CD4-positive, alpha-beta T cell treated with Interleukin-15 for 4 hours (primary cell): Measurements from ENCODE around the gene IRS2.

ENCODE experiments used
- DNase-seq: peaks from one replicate; pipeline ENCODE4 v3.0.0-alpha.2; 2020; ENCODE audit warnings: low spot score

IRS2 gene

DNA sequence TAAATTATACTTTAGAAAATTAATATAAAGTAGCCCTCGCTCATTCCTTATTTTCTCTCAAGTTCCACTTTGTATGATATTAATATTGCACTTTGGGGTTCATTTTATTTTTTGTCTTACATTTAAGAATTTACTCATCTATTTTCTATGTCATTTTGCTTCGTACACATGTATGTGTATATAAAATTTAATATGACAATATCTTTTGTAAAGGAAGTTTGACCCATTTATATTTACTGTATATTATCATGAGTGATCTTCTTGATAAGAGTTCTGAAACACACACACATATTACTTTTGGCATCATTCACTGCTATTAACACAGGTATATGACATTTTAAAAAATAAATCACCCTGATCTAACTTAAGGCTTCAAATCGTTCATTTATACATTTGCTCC lies 83.1 kb downstream of the IRS2 start:
- DNase-seq: no peak
